ENCODE results near the gene WNT4.

The WNT4 gene

DNA sequence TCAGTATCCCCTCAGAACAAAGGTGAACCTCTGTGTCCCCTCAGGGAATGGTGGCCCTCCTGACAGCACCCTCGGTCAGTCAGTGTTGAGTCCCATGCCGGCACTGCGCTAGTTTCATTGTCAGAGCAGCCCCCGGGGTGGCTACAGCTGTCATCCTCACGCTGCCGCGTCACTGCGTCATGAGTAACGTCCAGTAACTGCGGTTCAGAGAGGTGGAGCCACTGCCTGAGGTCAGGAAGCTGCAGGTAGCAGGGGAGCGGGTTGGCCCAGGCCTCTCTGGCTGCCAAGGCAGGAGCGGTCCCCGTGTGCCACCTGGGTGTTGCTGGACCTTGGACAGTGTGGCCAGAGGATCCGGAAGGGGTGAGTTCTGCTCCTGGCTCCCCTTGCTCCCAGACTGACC is 20.2 kb upstream of the WNT4 start:
- no peak for DNase-seq

DNA sequence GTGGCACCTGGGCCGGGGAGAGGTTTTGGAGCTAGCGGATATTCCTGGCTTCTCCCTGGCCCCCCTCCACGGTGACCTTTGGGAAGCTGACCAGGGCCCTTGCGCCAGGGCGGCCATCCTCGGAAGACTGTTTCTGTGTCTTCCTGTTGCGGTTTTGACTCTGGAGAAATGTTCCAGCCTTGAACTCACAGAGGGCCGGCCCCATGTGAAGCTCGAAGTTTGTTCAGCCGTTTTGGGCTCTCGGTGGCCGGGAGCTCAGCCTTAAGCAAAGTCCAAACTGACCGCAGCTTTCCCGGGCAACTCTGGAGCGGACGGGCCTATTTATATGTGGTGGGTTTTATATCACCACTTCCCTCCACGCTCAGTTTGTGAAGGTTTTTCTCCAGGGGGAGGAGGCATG is 17.0 kb upstream of the WNT4 start:
- no peak for DNase-seq

DNA sequence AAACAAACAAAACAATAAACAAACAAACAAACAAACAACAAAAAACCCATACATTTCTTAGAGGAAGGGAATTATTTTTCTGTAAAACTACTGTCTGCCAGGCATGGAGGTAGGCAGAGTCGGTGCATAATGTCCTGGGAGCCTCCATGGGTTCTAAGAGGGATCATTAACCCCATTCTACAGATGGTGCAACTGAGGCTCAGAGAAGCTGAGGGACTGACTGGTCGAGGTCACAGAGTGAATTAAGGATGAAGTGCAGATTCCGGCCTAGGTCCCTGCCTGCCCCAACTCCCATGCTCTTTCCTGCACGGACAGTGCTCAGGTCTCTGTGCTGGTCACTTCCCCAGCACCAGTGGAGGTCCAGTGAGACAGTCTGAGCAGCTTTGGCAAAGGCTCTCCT is 15.8 kb upstream of the WNT4 start:
- DNase-seq: no peak

DNA sequence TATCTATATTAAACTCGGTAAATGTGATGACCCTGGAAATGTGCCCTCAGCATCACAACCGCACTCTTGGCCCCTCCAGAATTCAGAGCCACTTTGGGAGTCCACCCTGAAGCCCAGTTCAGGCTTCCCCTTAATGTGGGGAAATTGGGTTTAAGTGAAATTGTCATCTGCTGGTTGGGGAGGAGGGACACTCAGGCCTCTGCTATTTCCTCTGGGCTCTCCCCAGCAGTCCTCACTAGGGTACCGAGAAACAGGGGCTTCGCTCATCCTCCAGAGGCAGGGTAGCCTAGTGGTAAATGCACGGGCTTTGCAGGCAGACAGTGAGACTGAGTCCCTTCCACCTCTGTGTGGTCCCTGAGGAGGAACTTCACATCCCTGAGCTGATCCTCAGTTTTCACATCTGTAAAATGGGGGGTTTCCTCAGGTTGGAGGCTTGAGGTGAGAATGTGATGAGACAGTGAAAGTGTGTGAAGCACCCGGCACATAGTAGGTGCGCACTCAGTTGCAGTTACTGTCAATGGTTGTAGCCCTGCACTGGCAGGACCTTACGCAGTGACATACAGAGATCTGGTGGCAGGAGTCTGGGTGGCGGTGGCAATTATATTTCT is 14.6 kb upstream of the WNT4 start:
- no peak for DNase-seq

DNA sequence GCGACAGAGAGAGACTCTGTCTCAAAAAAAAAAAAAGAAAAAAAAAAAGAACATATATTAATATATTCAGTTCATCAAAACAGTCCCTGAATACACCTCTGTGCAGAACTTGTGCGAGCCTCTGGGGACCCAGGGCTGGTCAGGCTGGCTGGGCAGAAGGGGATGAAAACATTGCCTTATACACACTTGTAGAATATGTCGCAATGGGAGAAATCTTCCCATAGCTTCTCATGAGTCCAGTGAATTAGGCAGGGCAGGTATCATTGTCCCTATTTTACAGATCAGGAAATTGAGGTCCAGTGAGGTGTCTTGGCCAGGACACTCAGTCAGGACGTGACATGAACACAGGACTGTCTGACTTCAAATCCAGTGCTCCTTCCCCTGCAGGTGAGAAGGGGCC is 12.6 kb upstream of the WNT4 start:
- no peak for DNase-seq

DNA sequence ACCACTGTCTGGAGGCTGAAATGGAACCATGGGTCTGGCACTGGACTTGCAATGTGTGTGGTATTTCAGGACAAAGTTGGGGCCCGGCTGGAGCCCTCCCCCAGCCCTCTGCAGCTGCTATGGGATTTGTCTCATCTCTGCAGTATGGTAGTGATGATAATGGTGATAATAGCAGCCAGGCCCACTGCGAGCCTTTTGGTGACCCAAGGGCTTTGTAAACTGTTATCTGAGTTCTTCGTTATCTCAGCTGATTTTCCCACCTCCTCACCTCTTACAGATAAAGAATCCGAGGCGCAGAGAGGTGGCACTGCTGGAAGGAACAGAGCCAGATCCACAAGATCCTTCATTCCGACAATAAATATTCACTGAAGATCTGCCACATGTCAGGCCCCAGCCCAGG is 11.7 kb upstream of the WNT4 start:
- DNase-seq: no peak

DNA sequence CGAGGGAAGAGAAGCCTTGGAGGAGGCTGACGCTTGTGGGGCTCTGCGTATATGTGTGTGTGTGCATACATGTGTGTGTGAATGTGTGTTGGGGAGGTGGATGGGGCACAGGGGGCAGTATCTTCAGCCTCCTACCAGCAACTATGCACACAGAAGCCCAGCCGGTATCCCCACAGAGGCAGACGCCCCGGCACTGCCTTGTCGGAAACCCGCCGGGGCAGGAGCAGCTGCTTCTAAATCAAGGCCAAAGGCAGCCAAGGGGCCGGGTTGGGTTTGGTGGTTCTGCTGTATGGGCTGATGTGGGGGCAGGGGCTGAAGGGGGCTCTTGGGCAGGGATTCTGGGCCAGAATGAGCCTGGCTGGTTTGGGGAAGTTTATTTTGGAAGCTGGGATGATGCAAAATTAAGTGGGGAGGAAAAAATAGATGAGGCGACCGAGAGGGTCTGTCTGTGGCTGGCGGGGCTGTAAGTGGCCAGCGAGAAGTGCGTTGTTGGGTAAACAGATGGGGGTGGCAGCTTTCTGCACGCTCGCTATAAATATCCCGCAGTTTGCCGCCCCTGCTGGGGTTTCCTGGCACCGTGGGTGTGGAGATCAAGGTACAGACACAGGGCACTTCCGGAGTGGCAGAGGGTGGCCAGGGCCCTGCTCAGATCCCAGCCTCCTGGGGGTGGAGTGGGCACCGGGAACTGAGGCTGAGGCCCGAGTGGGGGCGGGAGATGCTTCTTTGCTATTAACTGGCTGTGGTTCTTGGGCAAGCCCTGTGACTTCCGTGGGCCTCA is 11.0 kb upstream of the WNT4 start:
- DNase-seq: no peak

DNA sequence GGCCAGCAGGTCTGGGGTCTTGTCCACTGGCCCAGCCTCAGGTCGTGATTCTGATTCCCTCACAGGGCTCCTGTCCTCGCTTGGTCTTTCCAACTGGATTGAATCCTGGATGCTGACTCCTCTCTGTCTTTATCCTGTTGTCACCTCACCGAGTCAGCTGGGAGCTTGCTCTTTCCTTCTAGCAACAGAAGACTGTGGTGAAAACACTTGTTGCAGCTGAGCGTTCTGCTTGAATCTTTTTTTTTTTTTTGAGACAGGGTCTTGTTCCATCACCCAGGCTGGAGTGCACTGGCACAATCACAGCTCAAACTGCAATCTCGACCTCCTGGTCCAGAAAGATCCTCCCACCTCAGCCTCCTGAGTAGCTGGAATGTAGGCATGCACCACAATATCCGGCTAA is 8.0 kb upstream of the WNT4 start:
- DNase-seq: no peak

DNA sequence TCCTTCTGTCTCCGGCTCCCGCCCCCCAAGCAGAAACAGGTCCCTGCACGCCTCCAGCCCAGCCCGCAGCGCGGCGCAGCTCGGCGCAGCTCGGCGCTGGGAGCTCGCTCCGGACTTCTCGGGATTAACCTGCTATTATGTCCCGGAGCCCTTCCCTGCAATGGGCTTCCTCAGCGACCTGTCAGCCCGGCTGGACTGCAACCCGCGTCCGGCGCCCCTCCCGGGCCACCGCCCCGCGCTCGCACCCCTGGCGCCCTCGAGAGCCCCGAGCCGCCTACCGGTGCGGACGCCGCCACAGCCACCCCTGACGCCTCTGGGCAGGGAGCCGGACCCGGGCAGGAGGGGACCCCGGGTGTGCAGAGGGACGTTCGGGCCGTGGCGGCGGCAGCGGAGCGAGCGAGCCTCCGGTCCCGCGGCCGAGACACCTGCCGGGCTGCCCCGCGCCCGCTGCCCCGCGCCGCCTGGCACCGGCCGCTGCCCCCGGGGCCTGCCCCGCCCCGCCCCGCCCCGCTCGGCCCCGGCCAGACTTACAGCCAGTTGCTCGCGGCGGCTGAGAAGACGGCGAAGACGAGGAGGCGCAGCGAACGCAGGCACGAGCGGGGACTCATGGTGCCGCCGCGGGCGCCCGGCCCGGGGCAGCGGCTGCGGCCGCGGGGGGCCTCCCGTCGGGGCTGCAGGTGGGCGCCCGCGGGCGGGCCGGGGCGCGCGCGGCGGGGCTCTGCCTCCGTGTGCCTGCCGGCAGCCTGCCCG is 407 bp downstream of the WNT4 start:
- DNase-seq: peak in 1 of 2 experiments; percentile 33

DNA sequence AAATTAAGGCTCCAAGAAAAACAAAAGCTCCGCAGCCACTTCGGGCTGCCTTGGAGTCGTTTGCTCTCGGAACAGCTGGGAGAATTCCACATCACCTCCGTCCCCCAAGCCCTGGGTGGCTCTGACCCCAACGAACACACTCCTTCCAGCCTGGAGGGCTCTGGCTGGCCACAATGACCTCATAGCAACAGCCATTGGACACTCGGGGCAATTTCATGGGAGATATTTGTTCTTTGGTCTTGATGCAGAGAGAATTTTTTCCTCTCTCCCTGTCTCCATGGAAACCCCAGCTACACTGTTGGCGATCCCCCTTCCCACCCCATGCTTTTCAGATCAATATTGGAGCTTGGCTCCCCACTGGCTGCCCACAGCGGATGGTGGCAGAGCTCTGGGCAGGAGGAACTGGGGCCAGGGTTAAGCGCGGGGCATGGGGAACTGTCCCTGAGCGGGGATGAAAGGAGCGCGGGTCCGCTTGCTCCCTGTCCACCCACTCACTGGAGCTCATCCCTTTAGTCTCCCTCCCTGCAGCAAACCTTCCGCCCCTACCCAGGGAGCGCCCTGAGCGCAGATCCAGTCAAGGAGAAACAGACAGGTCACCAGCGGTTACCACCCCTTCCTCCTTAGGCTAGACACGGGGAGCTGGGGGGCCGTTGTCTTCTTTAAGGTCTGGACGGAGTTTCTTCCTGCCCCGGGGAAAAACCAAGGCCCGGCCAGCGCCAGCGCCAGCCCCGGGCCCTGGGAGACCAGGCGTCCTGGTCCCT is 1.2 kb downstream of the WNT4 start:
- DNase-seq: no peak

DNA sequence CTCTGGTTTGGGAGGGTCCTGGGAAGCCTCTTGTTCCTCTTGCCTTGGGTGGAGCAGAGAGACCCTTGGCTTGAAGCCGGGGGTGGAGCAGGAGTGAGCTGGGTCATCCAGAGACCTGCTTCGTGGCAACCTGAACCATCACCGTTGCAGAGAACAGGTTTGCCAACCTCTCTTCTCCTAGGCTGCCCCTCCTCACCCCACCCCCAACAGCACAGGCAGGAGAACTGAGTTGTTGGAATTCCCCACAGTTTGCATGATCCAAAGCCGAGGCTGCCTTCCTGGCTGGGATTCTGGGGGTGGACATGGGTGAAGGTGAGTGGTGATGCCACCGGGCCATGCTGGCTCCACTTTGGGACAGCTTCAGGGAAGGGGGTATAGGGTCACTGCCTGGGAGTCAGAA is 2.2 kb downstream of the WNT4 start:
- DNase-seq: no peak

DNA sequence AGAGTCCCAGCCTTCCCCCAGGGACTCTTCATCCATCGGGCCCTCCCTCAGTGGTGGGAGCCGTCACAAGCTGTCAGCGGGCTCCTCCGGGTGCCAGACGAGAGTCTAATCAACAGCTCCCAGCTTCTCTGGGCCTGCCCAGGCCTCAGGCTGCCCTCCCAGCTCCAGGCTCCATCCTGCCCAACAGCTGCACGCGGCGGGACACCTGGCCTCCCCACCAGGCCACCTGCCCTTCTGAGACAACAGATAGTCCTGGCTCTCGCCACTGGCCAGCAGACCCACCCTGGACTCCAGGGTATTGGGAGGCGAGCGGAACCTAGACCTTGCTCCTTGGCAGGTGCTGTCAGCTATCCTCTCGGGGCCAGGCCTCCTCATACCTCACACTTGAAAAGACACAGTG is 3.1 kb downstream of the WNT4 start:
- peak in 1 of 2 experiments; percentile 28 for DNase-seq

DNA sequence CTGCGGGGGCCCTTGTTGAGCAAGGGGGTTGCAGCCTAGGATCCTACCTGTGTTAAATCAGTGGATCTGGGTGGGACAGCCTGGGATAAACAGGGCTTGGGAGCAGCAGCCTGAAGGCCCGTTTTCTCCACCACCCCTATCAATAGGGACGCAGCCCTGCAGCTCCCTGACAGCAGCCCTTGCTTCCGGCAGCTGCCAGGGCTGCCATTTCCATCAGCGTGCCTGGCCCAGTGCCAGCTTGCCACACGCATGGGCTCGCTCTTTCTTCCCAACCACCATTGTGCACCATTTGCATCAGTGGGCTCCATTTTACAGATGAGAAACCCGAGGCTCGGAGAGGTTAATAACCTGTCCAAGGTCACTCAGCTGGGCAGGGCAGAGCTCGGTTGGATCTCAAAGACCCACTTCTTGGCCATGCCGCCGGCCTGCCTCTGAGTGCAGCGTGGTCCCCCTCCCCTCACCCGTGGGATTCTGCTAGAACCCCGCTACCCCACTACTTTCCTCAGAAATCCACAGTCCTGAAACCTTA is 3.8 kb downstream of the WNT4 start:
- peak; percentile 59 to 82 for DNase-seq

DNA sequence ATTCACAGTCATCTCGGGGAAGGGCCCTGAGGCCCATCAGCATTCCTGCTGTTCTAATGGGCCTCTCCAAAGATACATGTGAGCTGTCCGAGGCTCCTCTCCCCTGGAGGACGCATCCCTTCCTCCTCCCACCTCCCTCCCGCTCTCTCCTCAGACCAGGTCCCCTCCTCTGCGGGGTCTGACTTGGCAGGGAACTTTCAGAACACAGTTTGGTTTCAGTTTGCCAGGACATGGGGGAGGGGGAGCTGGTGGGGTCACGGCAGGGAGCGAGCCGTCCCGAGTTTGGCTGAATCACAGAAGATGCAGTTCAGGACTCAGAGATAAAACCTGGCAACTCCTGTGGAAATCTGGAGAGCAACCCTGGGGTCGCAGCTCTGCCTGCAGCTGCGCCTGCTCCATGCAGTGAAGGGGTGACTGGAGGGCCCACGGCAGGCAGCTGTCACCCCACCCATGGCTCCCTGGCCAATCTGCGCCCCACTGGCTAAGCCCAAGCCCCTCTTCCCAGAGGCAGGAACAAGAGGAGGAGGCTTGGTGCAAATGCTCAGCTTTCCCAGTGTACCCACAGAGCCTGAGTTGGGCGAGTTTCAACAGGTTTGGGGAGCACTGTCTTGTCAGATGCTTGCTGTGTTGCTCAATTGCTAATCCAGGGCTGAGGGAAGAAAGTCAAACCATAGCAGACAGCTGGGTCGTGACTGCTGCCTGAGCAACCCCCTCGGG is 5.7 kb downstream of the WNT4 start:
- no peak for DNase-seq

DNA sequence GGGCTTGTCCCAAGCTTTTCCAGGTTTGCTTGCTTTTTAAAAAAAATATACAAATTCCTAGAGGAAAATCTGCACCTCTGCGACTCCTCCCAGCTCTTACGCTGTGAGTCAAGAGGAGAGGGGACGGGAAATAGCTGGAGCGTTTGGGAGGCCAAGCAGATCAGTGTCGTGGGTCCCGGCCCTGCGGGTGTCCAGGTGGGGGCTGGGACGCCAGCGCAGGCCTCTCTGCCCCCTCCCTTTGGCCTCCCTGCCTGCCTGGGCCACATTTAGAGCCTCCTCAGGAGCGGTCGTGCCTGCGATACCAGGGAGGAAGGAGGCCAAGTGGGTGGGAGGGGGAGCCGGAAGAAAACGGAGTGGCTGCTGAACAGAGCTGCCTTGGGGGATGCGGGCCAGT is 9.0 kb downstream of the WNT4 start:
- DNase-seq: no peak

DNA sequence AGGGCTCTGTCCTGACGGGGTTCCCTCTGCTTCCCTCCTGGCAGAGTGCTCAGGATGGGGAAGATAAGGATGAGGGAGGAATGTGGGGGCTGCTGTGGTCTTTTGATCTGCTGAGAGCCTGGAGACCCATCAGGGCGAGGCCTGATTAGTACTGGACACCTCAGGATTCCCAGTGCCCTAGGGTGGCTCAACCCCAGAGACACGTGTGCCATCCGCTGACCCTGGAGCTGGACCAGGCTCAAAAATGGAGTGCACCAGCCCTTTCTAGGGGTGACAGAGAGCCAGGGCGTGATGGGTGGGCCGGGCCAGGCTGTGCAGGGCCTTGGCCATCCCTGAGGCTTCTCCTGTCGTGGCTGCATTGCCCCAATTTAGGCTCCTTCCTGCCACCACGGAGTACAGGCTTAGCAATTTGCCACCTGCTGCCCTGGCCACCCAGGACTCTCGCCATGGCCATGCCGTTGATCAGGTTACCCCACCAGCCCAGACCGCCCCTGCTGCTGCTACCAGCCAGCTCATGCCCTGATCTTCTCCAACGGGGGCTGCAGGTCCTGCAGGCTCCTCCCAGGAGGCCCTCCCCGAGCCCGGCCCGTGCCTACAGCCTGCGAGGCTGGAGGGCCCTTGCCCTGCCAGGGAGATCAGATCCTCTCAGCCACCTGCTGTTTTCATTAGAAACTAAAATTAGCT is 9.5 kb downstream of the WNT4 start:
- DNase-seq: no peak

DNA sequence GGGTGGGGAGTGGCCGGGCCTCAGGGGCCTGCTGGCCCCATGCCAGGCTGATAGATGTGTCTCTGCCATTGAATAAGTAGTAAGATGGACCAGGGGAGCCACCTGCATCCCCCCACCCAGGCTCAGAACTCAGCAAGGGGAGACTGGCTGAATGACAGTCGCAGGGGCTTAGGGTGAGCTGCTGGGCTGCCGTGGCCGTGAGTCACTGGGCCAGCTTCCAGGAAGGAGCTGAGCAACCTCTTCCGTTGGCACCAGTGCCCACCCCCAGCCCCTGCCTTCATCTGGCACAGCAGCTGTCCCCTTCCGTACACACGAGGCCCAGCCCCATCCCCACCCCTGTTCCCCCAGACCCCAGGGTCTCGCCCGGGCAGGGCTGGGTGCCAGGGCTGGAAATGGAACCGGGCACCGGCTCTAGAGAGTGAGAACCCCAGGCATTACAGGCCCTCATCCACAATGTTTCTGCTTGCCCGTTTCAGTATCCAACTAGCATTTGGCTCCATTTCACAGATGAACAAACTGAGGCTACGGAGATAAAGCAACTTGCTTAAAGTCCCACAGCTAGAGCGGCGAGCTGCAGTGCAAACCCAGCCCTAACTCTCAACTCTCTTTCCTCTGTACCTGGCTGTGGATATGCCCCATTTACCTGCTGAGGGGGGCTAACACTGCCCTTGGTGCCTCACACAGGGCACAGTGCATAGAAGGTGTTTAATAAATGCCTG is 10.2 kb downstream of the WNT4 start:
- DNase-seq: peak in 1 of 2 experiments; percentile 27

DNA sequence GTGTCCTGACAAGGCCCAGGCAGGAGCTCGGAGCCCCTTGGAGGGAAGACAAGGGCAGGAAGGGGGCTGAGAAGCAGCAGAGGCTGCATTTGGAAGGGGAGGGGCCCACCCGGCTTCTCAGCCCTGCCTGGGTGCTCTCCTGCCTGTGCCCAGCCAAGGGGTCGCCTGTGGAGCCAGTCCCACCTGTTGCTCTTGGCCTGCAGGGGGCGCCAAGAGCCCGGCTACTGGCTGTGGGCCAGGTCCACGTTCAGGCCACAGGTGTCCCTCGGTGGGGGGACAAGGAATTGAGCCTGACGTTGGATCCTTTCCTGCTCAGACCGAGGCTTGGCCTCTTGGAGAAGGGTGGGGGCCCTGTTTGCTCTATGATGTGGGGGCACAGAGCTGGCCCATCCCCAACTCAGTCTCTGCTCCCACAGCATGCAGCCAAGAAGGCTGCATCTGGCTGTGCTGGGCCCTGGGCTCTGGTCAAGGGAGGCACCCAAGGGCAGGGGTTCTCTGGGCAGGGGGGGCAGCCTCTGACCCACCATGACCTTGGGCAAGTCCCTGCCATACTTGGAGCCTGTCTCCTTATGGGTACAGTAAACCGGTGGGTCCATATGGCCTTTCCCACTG is 10.9 kb downstream of the WNT4 start:
- DNase-seq: peak; percentile 77 to 79

DNA sequence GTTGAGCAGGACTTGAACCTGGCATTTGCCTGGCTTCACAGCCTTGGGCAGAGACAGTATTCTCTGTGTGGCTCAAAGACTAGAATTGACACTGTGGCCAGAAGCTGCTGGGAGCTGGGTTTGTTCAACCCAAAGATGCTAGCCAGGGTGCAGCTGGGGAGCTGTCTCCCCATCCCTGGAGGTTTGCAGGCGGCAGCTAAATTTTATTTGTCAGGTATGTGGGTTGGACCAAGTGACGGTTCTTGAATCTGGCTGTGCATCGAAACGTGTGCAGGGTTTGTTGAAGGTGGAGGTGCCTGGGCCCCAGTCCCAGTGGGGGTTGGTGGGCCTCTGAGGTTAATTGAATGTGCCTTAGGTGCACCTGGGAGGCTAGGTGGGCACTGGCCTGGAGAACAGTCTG is 11.8 kb downstream of the WNT4 start:
- DNase-seq: no peak

DNA sequence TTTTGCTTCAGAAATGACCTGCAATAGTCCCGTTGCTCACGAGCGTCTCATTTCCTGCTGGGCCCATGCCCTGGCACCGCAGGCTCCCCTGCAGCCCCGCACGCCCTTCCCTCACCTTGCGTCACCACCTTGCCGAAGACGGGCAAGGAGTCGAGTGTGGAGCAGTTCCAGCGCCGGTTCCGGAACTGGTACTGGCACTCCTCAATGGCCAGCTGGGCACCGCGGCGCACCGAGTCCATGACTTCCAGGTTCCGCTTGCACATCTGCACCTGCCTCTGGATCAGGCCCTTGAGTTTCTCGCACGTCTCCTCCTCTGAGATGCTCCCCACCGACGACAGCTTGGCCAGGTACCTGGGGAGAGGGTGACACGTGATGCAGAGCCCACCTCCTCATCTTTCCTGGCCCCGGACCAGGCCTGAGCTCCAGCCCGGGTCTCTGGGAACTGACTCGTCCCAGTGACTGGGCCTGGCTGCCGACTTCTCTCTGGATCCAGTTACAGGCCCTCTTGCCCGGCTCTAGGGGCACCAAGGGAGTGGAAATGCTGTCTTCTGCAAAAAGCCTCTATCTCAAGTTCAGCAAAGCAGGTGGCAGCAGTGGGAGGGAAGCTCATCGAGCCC is 13.3 kb downstream of the WNT4 start:
- DNase-seq: no peak
